HepG2 (cell line): ENCODE measurements around the gene FAM222B. TPM values are rescaled to one million over a fixed set of nuclear protein-coding genes. Genes with fewer than 3 reads are reported as not detected.

Experiments
- ATAC-seq: fragments of 200-7000 bp; cut with Tn5 transposase; 3 replicates; pipeline ENCODE4 v1.9.1; 2020; ENCODE audit warnings: mild to moderate bottlenecking, moderate library complexity
- BruUV-seq: library from RNA; stranded (reverse); fragments of 400-500 nt; replicated peaks from 2 replicates; lab custom pipeline; 2021; lab: Mats Ljungman, UMichigan
- CTCF ChIA-PET: fragments of 300-600 bp; formaldehyde crosslinking; extraction: SDS; loops from one replicate; lab custom pipeline; 2021; ENCODE audit warnings: low total read pairs, inconsistent platforms, low intra/inter-chr PET ratio; lab: Yijun Ruan, JAX
- POLR2A ChIA-PET: fragments of 350-600 bp; sonication (Branson Sonifier 250); formaldehyde crosslinking; loops from one replicate; lab custom pipeline; 2020; ENCODE audit warnings: antibody characterized with exemption, inconsistent platforms; lab: Yijun Ruan, JAX
- DNase-seq: peaks from one replicate; pipeline ENCODE4 v3.0.0-alpha.2; 2015; ENCODE audit warnings: low spot score
- FAIRE-seq: peaks from 3 replicates; lab custom pipeline; 2011; peaks lifted over from hg19 to GRCh38; lab: Jason Lieb, UNC
- H2AFZ ChIP-seq: one replicate; pipeline ENCODE4 v1.6.1; 2011; ENCODE audit warnings: low read length, inconsistent platforms
- H3K27ac ChIP-seq: fragments of 300-600 bp; 3 replicates; pipeline ENCODE4 v1.8.0; 2011; ENCODE audit warnings: mixed run types, mild to moderate bottlenecking, mixed read lengths, low read length, inconsistent platforms; ENCODE audit not compliant: insufficient read depth; ENCODE audit errors: extremely low read length
- H3K27me3 ChIP-seq, 2 experiments: fragments of 200-600 bp in 1 of 2; 2 replicates in 1 of 2; 3 replicates in 1 of 2; pipeline versions ENCODE4 v1.6.0 to v1.8.0; 2011; ENCODE audit warnings: low read length in 2 of 2, mild to moderate bottlenecking in 2 of 2, moderate library complexity in 2 of 2, inconsistent platforms in 1 of 2; ENCODE audit not compliant: insufficient read depth in 2 of 2, control insufficient read depth in 1 of 2
- H3K36me3 ChIP-seq, 2 experiments: fragments of 200-600 bp in 1 of 2; replicated peaks in 1 of 2; 2 replicates in 1 of 2; 3 replicates in 1 of 2; pipeline versions ENCODE4 v1.5.1 to v1.8.0; 2011; ENCODE audit warnings: low read length in 2 of 2, inconsistent platforms in 1 of 2; ENCODE audit not compliant: insufficient read depth in 2 of 2, control insufficient read depth in 1 of 2
- H3K4me1 ChIP-seq: 2 replicates; pipeline ENCODE4 v1.5.1; 2012; ENCODE audit warnings: low read length, inconsistent platforms; ENCODE audit not compliant: insufficient read depth
- H3K4me2 ChIP-seq: 2 replicates; pipeline ENCODE4 v1.6.0; 2011; ENCODE audit warnings: low read depth, low read length, inconsistent platforms
- H3K4me3 ChIP-seq, 3 experiments: fragments of 200-600 bp in 1 of 3; sonication (generic), shearing (Covaris generic) in 1 of 3; replicated peaks in 1 of 3; 2 replicates each; pipeline ENCODE4 v1.5.1; 2011 to 2016; ENCODE audit warnings: low read length in 3 of 3, inconsistent platforms in 2 of 3, low read depth in 2 of 3, mild to moderate bottlenecking in 2 of 3, control low read depth in 1 of 3, mixed read lengths in 1 of 3; ENCODE audit not compliant: insufficient read depth in 1 of 3
- H3K79me2 ChIP-seq: one replicate; pipeline ENCODE4 v1.6.1; 2011; ENCODE audit warnings: low read length, inconsistent platforms; ENCODE audit not compliant: insufficient read depth
- H3K9ac ChIP-seq: 2 replicates; pipeline ENCODE4 v1.6.0; 2011; ENCODE audit warnings: mild to moderate bottlenecking, low read depth, low read length, inconsistent platforms; ENCODE audit not compliant: insufficient read depth
- H3K9me3 ChIP-seq: 2 replicates; pipeline ENCODE4 v1.5.1; 2012; ENCODE audit warnings: mild to moderate bottlenecking, low read length
- H4K20me1 ChIP-seq: 2 replicates; pipeline ENCODE4 v1.6.0; 2011; ENCODE audit warnings: inconsistent platforms, mild to moderate bottlenecking, low read length, moderate library complexity; ENCODE audit not compliant: insufficient read depth
- ASH2L ChIP-seq: fragments of 300-600, 200-600 bp; sonication (generic); IDR thresholded peaks from 2 replicates; pipeline ENCODE4 v1.7.0; 2017; ENCODE audit warnings: low read depth, mild to moderate bottlenecking, moderate library complexity, mixed read lengths, low read length; ENCODE audit not compliant: insufficient read length
- CENPX ChIP-seq: sonication (generic); formaldehyde crosslinking; IDR thresholded peaks from 2 replicates; pipeline ENCODE4 v1.9.0; 2021; ENCODE audit warnings: mild to moderate bottlenecking, missing genetic modification reagents, moderate library complexity
- EZH2 ChIP-seq: conservative IDR thresholded peaks from 2 replicates; pipeline ENCODE4 v1.6.1; 2012; ENCODE audit warnings: mild to moderate bottlenecking, low read depth, low read length, moderate library complexity
- FOSL2 ChIP-seq: sonication (generic); formaldehyde crosslinking; IDR thresholded peaks from 2 replicates; pipeline ENCODE4 v1.4.0; 2020; ENCODE audit warnings: missing genetic modification reagents
- MLXIP ChIP-seq: sonication (generic); formaldehyde crosslinking; IDR thresholded peaks from 2 replicates; pipeline ENCODE4 v1.9.0; 2021; ENCODE audit warnings: missing genetic modification reagents, borderline replicate concordance
- MZF1 ChIP-seq: sonication (generic); formaldehyde crosslinking; IDR thresholded peaks from 2 replicates; pipeline ENCODE4 v1.8.1; 2023; ENCODE audit warnings: mild to moderate bottlenecking, missing genetic modification reagents, borderline replicate concordance
- NAIF1 ChIP-seq: sonication (generic); formaldehyde crosslinking; IDR thresholded peaks from 2 replicates; pipeline ENCODE4 v1.5.0; 2020; ENCODE audit warnings: mild to moderate bottlenecking, missing genetic modification reagents, borderline replicate concordance
- SAP130 ChIP-seq: IDR thresholded peaks from 2 replicates; pipeline ENCODE4 v1.6.1; 2016; ENCODE audit warnings: low read depth
- SETDB1 ChIP-seq: sonication (generic); formaldehyde crosslinking; IDR thresholded peaks from 2 replicates; pipeline ENCODE4 v1.5.1; 2020; ENCODE audit warnings: missing genetic modification reagents, mild to moderate bottlenecking, borderline replicate concordance
- SSRP1 ChIP-seq: IDR thresholded peaks from 2 replicates; pipeline ENCODE4 v1.6.1; 2016; ENCODE audit warnings: control low read depth
- ZFP36L2 ChIP-seq: sonication (generic); formaldehyde crosslinking; IDR thresholded peaks from 2 replicates; pipeline ENCODE4 v1.4.0; 2020; ENCODE audit warnings: missing genetic modification reagents
- ZNF652 ChIP-seq: IDR thresholded peaks from 2 replicates; pipeline ENCODE4 v1.6.1; 2016; ENCODE audit warnings: low read depth, borderline replicate concordance
- WGBS: methylation state at CpG from one replicate; pipeline ENCODE4 v1.1.6; 2017; ENCODE audit warnings: low lambda C conversion rate; 5-methylcytosine and 5-hydroxymethylcytosine counted together
- in situ Hi-C: cut with HindIII; loops from 2 replicates; pipeline ENCODE4 v1.10.0; 2017; ENCODE audit warnings: low pct_unique_long_range_greater_than_20kb; ENCODE audit not compliant: extremely low pct_ligation_motif_present
- intact Hi-C: fragments of 100-400 bp; cut with micrococcal nuclease; formaldehyde crosslinking; loops from one replicate; pipeline ENCODE4 v1.10.0; 2022; ENCODE audit not compliant: unreplicated experiment
- polyA plus RNA-seq, 8 experiments: library from polyadenylated mRNA; depleted of rRNA in 3 of 8; stranded (reverse) in 7 of 8; unstranded in 1 of 8; fragments of >200 nt; fragmentation: Illumina TruSeq in 4 of 8; extraction: Trizol in 4 of 8; gene quantifications; 2 replicates each; pipeline versions ENCODE4 v1.2.1 to v1.2.3, GENCODE V29; 2011 to 2016; ENCODE audit warnings: low read depth in 4 of 8, missing spikeins in 1 of 8, mixed read lengths in 1 of 8; ENCODE audit not compliant: insufficient read depth in 1 of 8
- total RNA-seq, 5 experiments: library from RNA; depleted of rRNA; stranded (reverse); fragments of >200 nt; fragmentation: Illumina TruSeq; extraction: Trizol; gene quantifications; 2 replicates each; pipeline ENCODE4 v1.2.3, GENCODE V29; 2016; ENCODE audit warnings: low read depth in 1 of 5
- TF ChIP-seq, protein P1 (sequence below): sonication (generic); formaldehyde crosslinking; IDR thresholded peaks from 2 replicates; pipeline ENCODE4 v1.5.1; 2020; ENCODE audit warnings: missing genetic modification reagents, mild to moderate bottlenecking, borderline replicate concordance

FAM222B gene
- total and polyA plus RNA-seq, 2 of the 13 experiments (the other 11 are each of a cell fraction or from before 2014, with no cell fraction given) = 3.5 to 7.3 TPM

DNA sequence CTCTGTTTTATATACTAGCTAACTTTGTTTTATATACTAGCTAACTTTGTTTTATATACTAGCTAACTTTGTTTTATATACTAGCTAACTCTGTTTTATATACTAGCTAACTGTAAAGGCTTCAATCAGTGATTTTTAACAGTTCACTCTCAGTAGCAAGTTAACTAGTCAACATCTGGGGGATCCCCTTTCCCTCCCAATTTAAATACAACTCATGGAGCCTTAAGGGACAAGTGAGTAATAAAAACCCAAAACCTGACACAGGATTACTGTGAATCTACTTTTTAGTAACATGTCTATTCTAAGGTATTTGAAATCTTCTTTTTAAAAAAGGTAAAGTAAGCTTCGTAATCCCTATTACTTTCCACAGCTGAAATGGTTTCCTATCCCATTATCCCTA is 32.2 kb downstream of the FAM222B start (continued):
- TF ChIP-seq MLXIP (CRISPR knock-in tag) = no peak

DNA sequence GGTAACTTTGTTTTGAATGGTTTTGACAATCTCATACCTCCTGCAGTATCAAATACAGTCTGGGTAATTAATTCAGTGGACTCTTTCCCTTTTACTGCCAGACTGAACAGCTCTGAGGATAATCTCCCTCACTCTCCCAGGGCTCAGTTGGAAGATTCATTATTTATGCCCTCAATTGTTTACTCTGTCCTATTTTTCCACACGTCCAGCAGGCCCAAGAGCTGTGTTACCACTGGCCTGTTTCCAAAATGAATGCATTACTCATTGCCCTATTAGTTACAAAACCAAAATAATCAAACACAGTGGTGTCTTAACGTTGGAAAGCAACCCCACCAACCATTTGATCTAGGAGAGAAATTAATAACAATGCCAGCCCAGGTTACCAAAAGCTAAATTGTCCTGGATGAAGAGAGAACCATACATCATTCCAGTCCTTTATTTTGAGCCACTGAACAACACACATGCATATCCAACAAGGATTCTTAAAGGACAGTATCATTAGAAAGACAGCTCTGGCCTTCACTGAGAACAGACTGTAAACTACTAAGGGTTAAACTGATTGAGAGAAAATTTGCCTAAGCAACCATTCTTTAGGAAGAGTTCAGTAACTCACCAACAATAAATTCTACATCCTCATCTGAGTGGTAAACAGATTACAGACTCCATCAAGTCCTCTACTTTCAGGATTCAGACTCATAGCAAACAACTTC is 34.5 kb downstream of the FAM222B start:
- H3K4me3 ChIP-seq = peak overlapping the region; percentile 4 to 25 (median 7); a peak in 3 of 6 replicates
- no peak for ATAC-seq
- in situ Hi-C loops (no loop called here), intact Hi-C loops (loop anchor here (1.0 to 5.0 kb wide), 2 partner anchors 31 to 34 kb away; partner anchors contain the start of gene FAM222B)
- CTCF ChIA-PET = no interaction called here
- POLR2A ChIA-PET = interaction anchor here (0.7 to 2.3 kb wide), 12 partner anchors 15 to 142 kb away, joined by 3 to 14 read pairs (median 3); partner anchors contain the start of genes FAM222B, NEK8 and TLCD1
- peak; percentile 68 for DNase-seq
- TF ChIP-seq SETDB1 (CRISPR knock-in tag) = no peak
- no peak for TF ChIP-seq ZFP36L2 (CRISPR knock-in tag)
- 0 out of 2 replicates have a peak, but pooled peaks have one; percentile 57 for TF ChIP-seq SSRP1 (CRISPR knock-in tag)
- peak; percentile 19 for TF ChIP-seq ASH2L
- TF ChIP-seq FOSL2 (CRISPR knock-in tag) = peak; percentile 63
- TF ChIP-seq SAP130 (CRISPR knock-in tag) = 0 out of 2 replicates have a peak, but pooled peaks have one; percentile 11
- TF ChIP-seq ZNF652 (CRISPR knock-in tag) = peak; percentile 83
- TF ChIP-seq, protein P1, sequence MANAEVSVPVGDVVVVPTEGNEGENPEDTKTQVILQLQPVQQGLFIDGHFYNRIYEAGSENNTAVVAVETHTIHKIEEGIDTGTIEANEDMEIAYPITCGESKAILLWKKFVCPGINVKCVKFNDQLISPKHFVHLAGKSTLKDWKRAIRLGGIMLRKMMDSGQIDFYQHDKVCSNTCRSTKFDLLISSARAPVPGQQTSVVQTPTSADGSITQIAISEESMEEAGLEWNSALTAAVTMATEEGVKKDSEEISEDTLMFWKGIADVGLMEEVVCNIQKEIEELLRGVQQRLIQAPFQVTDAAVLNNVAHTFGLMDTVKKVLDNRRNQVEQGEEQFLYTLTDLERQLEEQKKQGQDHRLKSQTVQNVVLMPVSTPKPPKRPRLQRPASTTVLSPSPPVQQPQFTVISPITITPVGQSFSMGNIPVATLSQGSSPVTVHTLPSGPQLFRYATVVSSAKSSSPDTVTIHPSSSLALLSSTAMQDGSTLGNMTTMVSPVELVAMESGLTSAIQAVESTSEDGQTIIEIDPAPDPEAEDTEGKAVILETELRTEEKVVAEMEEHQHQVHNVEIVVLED = no peak
- no peak for TF ChIP-seq MZF1 (CRISPR knock-in tag)
- TF ChIP-seq EZH2 = no peak
- no peak for TF ChIP-seq NAIF1
- TF ChIP-seq CENPX = no peak
- TF ChIP-seq, all 625 proteins: peak for 5
- no peaks in the 10 kb centered on the region for H3K27me3 ChIP-seq
- peak overlapping the region; percentile 52 for H3K4me2 ChIP-seq
- peak overlapping the region; percentile 62 for H3K27ac ChIP-seq
- H3K36me3 ChIP-seq = peaks cover 2 to 16% of the 10 kb centered on the region in 2 experiments; a peak in 2 of 5 replicates
- H2AFZ ChIP-seq = no peak overlapping the region
- peaks cover 53% of the 10 kb centered on the region for H3K79me2 ChIP-seq
- peak overlapping the region; percentile 37 for H3K9ac ChIP-seq
- peaks cover 72% of the 10 kb centered on the region for H3K4me1 ChIP-seq
- BruUV-seq = TSS peak; percentile 34
- H3K9me3 ChIP-seq = no peaks in the 10 kb centered on the region
- 2% methylated on average over 2 of the region's 2 CpGs for WGBS
- FAIRE-seq = no peak
- peaks cover 10% of the 10 kb centered on the region; the same call in 1 of the 2 replicates for H4K20me1 ChIP-seq
